NT2/D1 (cell line): ENCODE results near the gene FYTTD1.

Experiments used
- SUZ12 ChIP-seq: IDR thresholded peaks from 2 replicates; pipeline ENCODE4 v1.6.1; 2011; ENCODE audit not compliant: insufficient read length, insufficient read depth; ENCODE audit errors: extremely low read depth
- YY1 ChIP-seq: IDR thresholded peaks from 2 replicates; pipeline ENCODE4 v1.6.1; 2011; ENCODE audit not compliant: insufficient read length, insufficient read depth
- ZNF274 ChIP-seq: IDR thresholded peaks from 2 replicates; pipeline ENCODE4 v1.6.1; 2011; ENCODE audit warnings: mild to moderate bottlenecking, low read depth, low read length

GRCh38 chr3:197830967-197831313, 81.3 kb downstream of the FYTTD1 start:
- TF ChIP-seq YY1 (no peak), ZNF274 (no peak), SUZ12 (no peak)
